Suprapubic skin (tissue), 3 donors: ENCODE data around the gene ESM1.

Source experiments
- EP300 ChIP-seq: sonication (generic); formaldehyde crosslinking; IDR thresholded peaks from one replicate; pipeline ENCODE4 v1.6.1; 2017; ENCODE audit warnings: antibody characterized with exemption
- TF ChIP-seq, protein P1 (sequence below), 2 donors: fragments of 200-600 bp in 1 of 2; fragments of 450-650 bp in 1 of 2; sonication (generic) in 1 of 2; IDR thresholded peaks; one replicate each; pipeline ENCODE4 v1.5.1; 2016 to 2019; ENCODE audit warnings: antibody characterized with exemption in 2 of 2, mild to moderate bottlenecking in 1 of 2, moderate library complexity in 1 of 2

DNA sequence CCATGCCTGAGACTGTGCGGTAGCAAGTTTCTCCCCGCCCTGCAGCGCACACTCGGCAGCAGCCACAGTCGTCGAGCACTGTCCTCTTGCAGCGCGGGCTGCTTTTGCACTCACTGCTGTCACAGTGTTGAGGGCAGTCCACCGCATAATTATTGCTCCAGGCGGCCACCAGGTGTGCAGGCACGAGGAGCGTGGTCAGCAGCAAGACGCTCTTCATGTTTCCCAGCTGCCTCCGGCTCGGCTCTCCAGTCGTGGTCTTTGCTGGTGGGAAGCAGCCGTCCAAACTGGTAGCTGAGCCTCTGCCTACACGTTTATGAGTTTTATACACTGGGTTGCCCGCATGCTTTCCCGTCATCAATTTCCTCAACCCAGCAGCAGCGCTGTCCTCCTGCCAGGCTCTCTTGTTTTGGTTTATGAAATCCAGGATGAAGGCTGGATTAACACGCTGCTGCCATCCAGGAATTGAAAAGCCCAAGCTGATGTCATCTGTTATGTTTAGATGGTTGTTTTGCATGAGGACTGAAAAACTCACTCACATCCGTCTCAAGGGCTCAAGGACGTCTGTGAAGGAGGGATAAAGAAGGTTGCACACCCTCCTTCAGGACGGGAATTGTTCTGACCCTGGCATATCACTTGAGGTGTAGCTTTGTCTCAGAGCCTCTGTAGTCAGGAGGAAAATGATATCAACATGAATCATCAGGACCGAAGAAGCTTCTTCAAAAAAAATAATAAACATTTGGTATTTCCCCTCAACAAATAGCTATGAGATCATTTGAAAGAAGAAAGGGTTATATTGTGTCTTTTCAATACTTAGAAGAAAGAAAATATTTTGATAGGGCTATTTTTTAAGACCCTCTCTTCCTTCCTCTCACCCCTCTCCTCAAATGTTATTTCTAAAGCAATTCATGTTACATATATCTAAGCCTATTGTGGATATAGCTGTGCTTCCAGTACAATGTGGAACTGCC, at the start of gene ESM1:
- TF ChIP-seq, protein P1, sequence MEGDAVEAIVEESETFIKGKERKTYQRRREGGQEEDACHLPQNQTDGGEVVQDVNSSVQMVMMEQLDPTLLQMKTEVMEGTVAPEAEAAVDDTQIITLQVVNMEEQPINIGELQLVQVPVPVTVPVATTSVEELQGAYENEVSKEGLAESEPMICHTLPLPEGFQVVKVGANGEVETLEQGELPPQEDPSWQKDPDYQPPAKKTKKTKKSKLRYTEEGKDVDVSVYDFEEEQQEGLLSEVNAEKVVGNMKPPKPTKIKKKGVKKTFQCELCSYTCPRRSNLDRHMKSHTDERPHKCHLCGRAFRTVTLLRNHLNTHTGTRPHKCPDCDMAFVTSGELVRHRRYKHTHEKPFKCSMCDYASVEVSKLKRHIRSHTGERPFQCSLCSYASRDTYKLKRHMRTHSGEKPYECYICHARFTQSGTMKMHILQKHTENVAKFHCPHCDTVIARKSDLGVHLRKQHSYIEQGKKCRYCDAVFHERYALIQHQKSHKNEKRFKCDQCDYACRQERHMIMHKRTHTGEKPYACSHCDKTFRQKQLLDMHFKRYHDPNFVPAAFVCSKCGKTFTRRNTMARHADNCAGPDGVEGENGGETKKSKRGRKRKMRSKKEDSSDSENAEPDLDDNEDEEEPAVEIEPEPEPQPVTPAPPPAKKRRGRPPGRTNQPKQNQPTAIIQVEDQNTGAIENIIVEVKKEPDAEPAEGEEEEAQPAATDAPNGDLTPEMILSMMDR (IDR thresholded peaks at IDR 0.05) = no peak
- TF ChIP-seq EP300 = no peak
